IMR-90 (cell line): ENCODE data around the gene MAB21L2. TPM values are rescaled to one million over a fixed set of nuclear protein-coding genes. Genes with fewer than 3 reads are reported as not detected.

Experiments
- ATAC-seq: fragments of 200-7000 bp; cut with Tn5 transposase; 2 replicates; pipeline ENCODE4 v1.9.1; 2020; ENCODE audit warnings: low read depth, mild to moderate bottlenecking, moderate library complexity
- BruUV-seq: library from RNA; stranded (reverse); fragments of 400-500 nt; replicated peaks from 2 replicates; lab custom pipeline; 2021; lab: Mats Ljungman, UMichigan
- CTCF ChIA-PET: fragments of 300-600 bp; formaldehyde crosslinking; extraction: SDS; loops from one replicate; lab custom pipeline; 2021; ENCODE audit warnings: antibody characterized with exemption; lab: Yijun Ruan, JAX
- POLR2A ChIA-PET: fragments of 300-600 bp; sonication (Branson Sonifier 250); formaldehyde crosslinking; loops from one replicate; lab custom pipeline; 2022; ENCODE audit warnings: antibody characterized with exemption; ENCODE audit not compliant: unreplicated experiment; lab: Charles Lee
- DNase-seq: peaks from one replicate; pipeline ENCODE4 v3.0.0; 2013
- H2AFZ ChIP-seq: replicated peaks from 2 replicates; pipeline ENCODE3; 2013; ENCODE audit warnings: low read length, mild to moderate bottlenecking; ENCODE audit not compliant: poor library complexity
- H2AK5ac ChIP-seq: 2 replicates; pipeline ENCODE4 v1.6.1; 2013; ENCODE audit warnings: low read depth, low read length, inconsistent platforms
- H2AK9ac ChIP-seq: replicated peaks from 2 replicates; pipeline ENCODE3; 2013; ENCODE audit warnings: mild to moderate bottlenecking, low read depth, low read length, moderate library complexity; ENCODE audit not compliant: poor library complexity
- H2BK120ac ChIP-seq: 2 replicates; pipeline ENCODE4 v1.6.1; 2013; ENCODE audit warnings: low read depth, low read length, inconsistent platforms
- H2BK15ac ChIP-seq: 3 replicates; pipeline ENCODE4 v1.6.1; 2013; ENCODE audit warnings: low read depth, low read length, inconsistent platforms
- H2BK20ac ChIP-seq: 2 replicates; pipeline ENCODE4 v1.6.1; 2013; ENCODE audit warnings: low read depth, mild to moderate bottlenecking, inconsistent platforms, low read length, moderate library complexity
- H2BK5ac ChIP-seq: 2 replicates; pipeline ENCODE4 v1.6.1; 2013; ENCODE audit warnings: mild to moderate bottlenecking, low read depth, low read length, inconsistent platforms; ENCODE audit not compliant: poor library complexity, severe bottlenecking
- H3K14ac ChIP-seq: replicated peaks from 2 replicates; pipeline ENCODE4 v1.6.1; 2013; ENCODE audit warnings: low read depth, low read length, inconsistent platforms
- H3K18ac ChIP-seq: 2 replicates; pipeline ENCODE4 v1.6.1; 2013; ENCODE audit warnings: low read depth, low read length, control low read depth
- H3K23ac ChIP-seq: 2 replicates; pipeline ENCODE4 v1.6.1; 2013; ENCODE audit warnings: low read depth, low read length, inconsistent platforms
- H3K27ac ChIP-seq: 2 replicates; pipeline ENCODE4 v1.5.1; 2013; ENCODE audit warnings: mild to moderate bottlenecking, control low read depth, low read length; ENCODE audit not compliant: insufficient read depth
- H3K27me3 ChIP-seq: 2 replicates; pipeline ENCODE4 v1.6.1; 2013; ENCODE audit warnings: low read length; ENCODE audit not compliant: control insufficient read depth, insufficient read depth
- H3K36me3 ChIP-seq: 2 replicates; pipeline ENCODE4 v1.6.1; 2013; ENCODE audit warnings: low read length, mixed read lengths; ENCODE audit not compliant: control insufficient read depth, insufficient read depth
- H3K4ac ChIP-seq: 2 replicates; pipeline ENCODE4 v1.6.1; 2013; ENCODE audit warnings: low read depth, low read length, inconsistent platforms
- H3K4me1 ChIP-seq: 2 replicates; pipeline ENCODE4 v1.6.1; 2013; ENCODE audit warnings: low read length, mixed read lengths; ENCODE audit not compliant: control insufficient read depth, insufficient read depth
- H3K4me2 ChIP-seq: 2 replicates; pipeline ENCODE4 v1.6.1; 2013; ENCODE audit warnings: low read depth, mild to moderate bottlenecking, control low read depth, low read length, moderate library complexity
- H3K4me3 ChIP-seq: 2 replicates; pipeline ENCODE4 v1.5.1; 2013; ENCODE audit warnings: low read depth, mild to moderate bottlenecking, control low read depth, low read length, moderate library complexity; ENCODE audit not compliant: insufficient read depth
- H3K56ac ChIP-seq: 2 replicates; pipeline ENCODE4 v1.6.1; 2013; ENCODE audit warnings: low read length, inconsistent platforms; ENCODE audit not compliant: insufficient read depth; ENCODE audit errors: extremely low read depth
- H3K79me1 ChIP-seq, 2 experiments: 2 replicates each; pipeline ENCODE4 v1.6.1; 2013; ENCODE audit warnings: low read length in 2 of 2, inconsistent platforms in 1 of 2, low read depth in 1 of 2
- H3K9ac ChIP-seq: 2 replicates; pipeline ENCODE4 v1.6.1; 2013; ENCODE audit warnings: low read depth, low read length, control low read depth
- H3K9me1 ChIP-seq: 2 replicates; pipeline ENCODE4 v1.6.1; 2013; ENCODE audit warnings: low read length, inconsistent platforms; ENCODE audit not compliant: insufficient read depth
- H3K9me3 ChIP-seq: 2 replicates; pipeline ENCODE4 v1.6.1; 2013; ENCODE audit warnings: low read length; ENCODE audit not compliant: control insufficient read depth, insufficient read depth
- H4K20me1 ChIP-seq: 2 replicates; pipeline ENCODE4 v1.6.1; 2013; ENCODE audit warnings: low read length, inconsistent platforms; ENCODE audit not compliant: insufficient read depth
- H4K5ac ChIP-seq: 2 replicates; pipeline ENCODE4 v1.6.1; 2013; ENCODE audit warnings: mild to moderate bottlenecking, low read depth, low read length, control low read depth
- H4K8ac ChIP-seq, 2 experiments: 2 replicates each; pipeline ENCODE4 v1.6.1; 2013; ENCODE audit warnings: low read depth in 2 of 2, low read length in 2 of 2, control low read depth in 1 of 2, inconsistent platforms in 1 of 2
- H4K91ac ChIP-seq: 2 replicates; pipeline ENCODE4 v1.6.1; 2013; ENCODE audit warnings: low read depth, low read length, inconsistent platforms; ENCODE audit not compliant: insufficient read depth
- BHLHE40 ChIP-seq: fragments of 150-350 bp; IDR thresholded peaks from 2 replicates; pipeline ENCODE4 v1.6.1; 2016; ENCODE audit warnings: mild to moderate bottlenecking, low read depth, low read length
- CHD1 ChIP-seq: IDR thresholded peaks from 2 replicates; pipeline ENCODE4 v1.6.1; 2012; ENCODE audit warnings: low read depth, low read length, improper control_type of control experiment
- MAFK ChIP-seq: IDR thresholded peaks from 2 replicates; pipeline ENCODE4 v1.6.1; 2012; ENCODE audit warnings: low read depth, low read length, improper control_type of control experiment
- MAZ ChIP-seq: IDR thresholded peaks from 2 replicates; pipeline ENCODE4 v1.6.1; 2012; ENCODE audit warnings: low read depth, mild to moderate bottlenecking, low read length, improper control_type of control experiment, moderate library complexity, borderline replicate concordance
- RAD21 ChIP-seq: IDR thresholded peaks from 2 replicates; pipeline ENCODE4 v1.6.1; 2012; ENCODE audit warnings: low read length, improper control_type of control experiment
- dilution Hi-C: fragments of 300-500 bp; cut with HindIII; formaldehyde crosslinking; loops from one replicate; pipeline ENCODE4 v1.14.3; 2018; ENCODE audit warnings: low sequenced_read_pairs; ENCODE audit not compliant: unreplicated experiment
- in situ Hi-C: fragments of 300-500 bp; cut with MboI; formaldehyde crosslinking; loops from 3 replicates; pipeline ENCODE4 v1.14.3; 2019; ENCODE audit warnings: low sequenced_read_pairs, inconsistent platforms, mixed read lengths
- intact Hi-C: fragments of 100-400 bp; cut with micrococcal nuclease; formaldehyde crosslinking; loops from 2 replicates; pipeline ENCODE4 v1.10.0; 2022
- polyA plus RNA-seq, 3 experiments: library from polyadenylated mRNA; depleted of rRNA; stranded (reverse); fragments of >200 nt; gene quantifications; 2 replicates each; pipeline ENCODE4 v1.2.3, GENCODE V29; 2012; ENCODE audit warnings: low replicate concordance in 1 of 3
- total RNA-seq: library from RNA; depleted of rRNA; stranded (reverse); fragments of >200 nt; gene quantifications from 2 replicates; pipeline ENCODE4 v1.2.3, GENCODE V29; 2012
- TF ChIP-seq, protein P1 (sequence below): fragments of 150-350 bp; IDR thresholded peaks from 2 replicates; pipeline ENCODE4 v1.6.1; 2017; ENCODE audit warnings: mild to moderate bottlenecking, antibody characterized with exemption, low read length, low read depth

Gene MAB21L2
- total and polyA plus RNA-seq, 2 of the 4 experiments (the other 2 are of a cell fraction) = 7.6 to 12.0 TPM

DNA sequence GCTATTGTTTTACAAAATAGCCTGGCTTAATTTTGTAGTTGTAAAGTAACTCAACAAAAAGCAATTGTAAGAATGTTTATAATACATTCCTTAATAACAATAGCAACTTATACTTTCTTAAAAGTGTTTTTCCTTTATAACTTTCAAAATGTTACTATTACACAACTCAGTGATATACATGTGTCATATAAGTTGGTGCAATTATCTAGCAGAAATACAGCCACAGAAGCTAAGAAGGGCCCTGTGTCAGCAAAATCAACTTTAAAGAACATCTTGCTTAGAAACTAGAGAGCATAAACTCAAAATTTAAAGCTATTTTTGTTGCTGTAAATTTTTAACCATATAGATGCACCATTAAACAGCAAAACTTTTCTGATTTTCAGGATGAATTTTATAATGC is 41.4 kb upstream of the MAB21L2 start:
- Histone ChIP-seq H4K91ac (no peak overlapping the region), H3K56ac (no peak overlapping the region), H2BK15ac (no peak overlapping the region), H2AFZ (no peak overlapping the region), H3K18ac (no peak overlapping the region), H2BK20ac (no peak overlapping the region), H4K5ac (no peak overlapping the region), H3K14ac (no peak overlapping the region), H2BK120ac (no peak overlapping the region), H3K9ac (no peak overlapping the region), H3K23ac (no peak overlapping the region), H3K79me1 (no peaks in the 10 kb centered on the region), H3K4me1 (no peaks in the 10 kb centered on the region), H3K27ac (no peak overlapping the region), H4K20me1 (no peaks in the 10 kb centered on the region), H3K27me3 (no peaks in the 10 kb centered on the region), H2BK5ac (no peak overlapping the region), H3K36me3 (no peaks in the 10 kb centered on the region), H2AK9ac (no peak overlapping the region), H3K9me1 (no peaks in the 10 kb centered on the region), H3K9me3 (no peaks in the 10 kb centered on the region), H4K8ac (no peak overlapping the region), H3K4ac (no peak overlapping the region), H3K4me3 (no peak overlapping the region), H3K4me2 (no peak overlapping the region), H2AK5ac (no peak overlapping the region)
- dilution Hi-C loops (no loop called here), intact Hi-C loops (no loop called here), in situ Hi-C loops (no loop called here)
- BruUV-seq = no TSS peak
- ATAC-seq (no peak), DNase-seq (no peak)
- TF ChIP-seq MAZ = no peak
- TF ChIP-seq BHLHE40 = no peak
- TF ChIP-seq CHD1 = no peak
- no peak for TF ChIP-seq MAFK
- TF ChIP-seq, protein P1, sequence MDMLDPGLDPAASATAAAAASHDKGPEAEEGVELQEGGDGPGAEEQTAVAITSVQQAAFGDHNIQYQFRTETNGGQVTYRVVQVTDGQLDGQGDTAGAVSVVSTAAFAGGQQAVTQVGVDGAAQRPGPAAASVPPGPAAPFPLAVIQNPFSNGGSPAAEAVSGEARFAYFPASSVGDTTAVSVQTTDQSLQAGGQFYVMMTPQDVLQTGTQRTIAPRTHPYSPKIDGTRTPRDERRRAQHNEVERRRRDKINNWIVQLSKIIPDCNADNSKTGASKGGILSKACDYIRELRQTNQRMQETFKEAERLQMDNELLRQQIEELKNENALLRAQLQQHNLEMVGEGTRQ = no peak
- TF ChIP-seq RAD21 = no peak
- POLR2A ChIA-PET = interaction anchor here (0.6 kb wide), 1 partner anchor 503 kb away, joined by 3 read pairs; no protein-coding TSS in a partner anchor
- CTCF ChIA-PET = interaction anchor here (0.5 kb wide), 1 partner anchor 77 kb away, joined by 3 read pairs; no protein-coding TSS in a partner anchor
